Gastroesophageal sphincter (tissue), 4 donors: ENCODE data around the gene MBNL1. TPM values are rescaled to one million over a fixed set of nuclear protein-coding genes. Genes with fewer than 3 reads are reported as not detected.

Source experiments
- ATAC-seq: fragments of 150-250 bp; one replicate; pipeline ENCODE4 v1.9.1; 2016; ENCODE audit warnings: mild to moderate bottlenecking, moderate library complexity
- H3K27ac ChIP-seq, 4 donors: fragments of 200-600 bp; sonication (generic) in 3 of 4; 1 replicate in 3 of 4; 2 replicates in 1 of 4; pipeline ENCODE4 v1.5.1; 2016 to 2019
- H3K27me3 ChIP-seq: fragments of 200-600 bp; sonication (generic); one replicate; pipeline ENCODE4 v1.5.1; 2019
- H3K36me3 ChIP-seq, 2 donors: fragments of 200-600 bp; sonication (generic); one replicate each; pipeline ENCODE4 v1.5.1; 2019; ENCODE audit warnings: control low read depth in 1 of 2
- H3K4me1 ChIP-seq, 3 donors: fragments of 200-600 bp; sonication (generic); 1 replicate in 2 of 3; 2 replicates in 1 of 3; pipeline ENCODE4 v1.5.1; 2016 to 2019; ENCODE audit warnings: control low read depth in 2 of 3
- H3K4me3 ChIP-seq, 2 donors: fragments of 200-600 bp; sonication (generic); one replicate each; pipeline ENCODE4 v1.5.1; 2019; ENCODE audit warnings: mild to moderate bottlenecking in 1 of 2, moderate library complexity in 1 of 2
- H3K9me3 ChIP-seq, 3 donors: fragments of 200-600 bp; sonication (generic); one replicate each; pipeline ENCODE4 v1.5.1; 2017 to 2019; ENCODE audit warnings: control low read depth in 2 of 3
- EP300 ChIP-seq: sonication (generic); formaldehyde crosslinking; IDR thresholded peaks from one replicate; pipeline ENCODE4 v1.6.1; 2017; ENCODE audit warnings: antibody characterized with exemption, mild to moderate bottlenecking
- POLR2A ChIP-seq, 2 donors: fragments of 450-650 bp; IDR thresholded peaks; one replicate each; pipeline ENCODE4 v1.6.1; 2017; ENCODE audit warnings: antibody characterized with exemption in 2 of 2, mild to moderate bottlenecking in 2 of 2, moderate library complexity in 1 of 2
- POLR2AphosphoS5 ChIP-seq: sonication (generic); formaldehyde crosslinking; IDR thresholded peaks from one replicate; pipeline ENCODE4 v1.6.1; 2017; ENCODE audit warnings: antibody characterized with exemption
- WGBS, 2 donors: methylation state at CpG; one replicate each; pipeline ENCODE4 v1.1.5; 2018; ENCODE audit warnings: low coverage in 1 of 2; 5-methylcytosine and 5-hydroxymethylcytosine counted together
- total RNA-seq, 4 donors: library from RNA; depleted of rRNA; stranded (reverse); fragments of >200 nt; gene quantifications; one replicate each; pipeline ENCODE4 v1.1.0, GENCODE V29; 2016
- TF ChIP-seq, protein P1 (sequence below), 4 experiments: fragments of 200-600 bp in 2 of 4; fragments of 450-650 bp in 2 of 4; sonication (generic) in 1 of 4; IDR thresholded peaks; one replicate each; pipeline ENCODE4 v1.5.1; 2017 to 2019; ENCODE audit warnings: antibody characterized with exemption in 4 of 4, mild to moderate bottlenecking in 2 of 4, moderate library complexity in 2 of 4

Gene MBNL1
- total RNA-seq, 4 donors from 2014 or later, result 623 to 745 (median 684) TPM

DNA sequence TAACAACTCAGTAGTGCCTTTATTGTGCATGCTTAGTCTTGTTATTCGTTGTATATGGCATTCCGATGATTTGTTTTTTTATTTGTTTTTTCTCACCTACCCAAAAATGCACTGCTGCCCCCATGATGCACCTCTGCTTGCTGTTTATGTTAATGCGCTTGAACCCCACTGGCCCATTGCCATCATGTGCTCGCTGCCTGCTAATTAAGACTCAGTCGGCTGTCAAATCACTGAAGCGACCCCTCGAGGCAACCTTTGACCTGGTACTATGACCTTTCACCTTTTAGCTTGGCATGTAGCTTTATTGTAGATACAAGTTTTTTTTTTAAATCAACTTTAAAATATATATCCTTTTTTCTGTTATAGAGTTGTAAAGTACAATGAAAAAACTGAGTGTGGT, 177.8 kb downstream of the MBNL1 start:
- Histone ChIP-seq H3K27ac (peak overlapping the region in 3 of 4 donors; percentile 18 to 25 (median 19)), H3K4me1 (peaks cover 21 to 99% (median 26%) of the 10 kb centered on the region in 3 donors), H3K36me3 (peaks cover 0 to 53% of the 10 kb centered on the region in 2 donors), H3K27me3 (no peaks in the 10 kb centered on the region), H3K4me3 (no peak overlapping the region), H3K9me3 (no peaks in the 10 kb centered on the region)
- WGBS, 2 donors, result 55 to 62% methylated on average over 4 to 7 of the region's 7 CpGs
- TF ChIP-seq POLR2A (IDR thresholded peaks at IDR 0.05), result no peak
- no peak for TF ChIP-seq POLR2AphosphoS5
- TF ChIP-seq, protein P1, sequence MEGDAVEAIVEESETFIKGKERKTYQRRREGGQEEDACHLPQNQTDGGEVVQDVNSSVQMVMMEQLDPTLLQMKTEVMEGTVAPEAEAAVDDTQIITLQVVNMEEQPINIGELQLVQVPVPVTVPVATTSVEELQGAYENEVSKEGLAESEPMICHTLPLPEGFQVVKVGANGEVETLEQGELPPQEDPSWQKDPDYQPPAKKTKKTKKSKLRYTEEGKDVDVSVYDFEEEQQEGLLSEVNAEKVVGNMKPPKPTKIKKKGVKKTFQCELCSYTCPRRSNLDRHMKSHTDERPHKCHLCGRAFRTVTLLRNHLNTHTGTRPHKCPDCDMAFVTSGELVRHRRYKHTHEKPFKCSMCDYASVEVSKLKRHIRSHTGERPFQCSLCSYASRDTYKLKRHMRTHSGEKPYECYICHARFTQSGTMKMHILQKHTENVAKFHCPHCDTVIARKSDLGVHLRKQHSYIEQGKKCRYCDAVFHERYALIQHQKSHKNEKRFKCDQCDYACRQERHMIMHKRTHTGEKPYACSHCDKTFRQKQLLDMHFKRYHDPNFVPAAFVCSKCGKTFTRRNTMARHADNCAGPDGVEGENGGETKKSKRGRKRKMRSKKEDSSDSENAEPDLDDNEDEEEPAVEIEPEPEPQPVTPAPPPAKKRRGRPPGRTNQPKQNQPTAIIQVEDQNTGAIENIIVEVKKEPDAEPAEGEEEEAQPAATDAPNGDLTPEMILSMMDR (IDR thresholded peaks at IDR 0.05), result no peak
- no peak for TF ChIP-seq EP300
- no peak for ATAC-seq

DNA sequence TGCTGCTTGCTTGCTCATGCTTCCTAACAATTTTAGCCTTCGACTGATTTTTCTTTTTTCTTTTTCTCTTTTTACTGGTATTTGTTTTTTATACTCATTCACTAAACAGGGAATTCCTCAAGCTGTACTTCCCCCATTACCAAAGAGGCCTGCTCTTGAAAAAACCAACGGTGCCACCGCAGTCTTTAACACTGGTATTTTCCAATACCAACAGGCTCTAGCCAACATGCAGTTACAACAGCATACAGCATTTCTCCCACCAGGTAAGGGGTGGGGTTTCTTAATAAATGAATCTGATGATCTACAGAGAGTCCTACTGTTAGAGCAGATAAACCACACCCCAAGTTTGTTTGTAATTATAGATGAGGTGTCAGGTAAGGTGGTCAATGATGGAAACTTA, 178.8 kb downstream of the MBNL1 start:
- Histone ChIP-seq H3K4me1 (peaks cover 21 to 95% (median 27%) of the 10 kb centered on the region in 3 donors), H3K27me3 (no peaks in the 10 kb centered on the region), H3K36me3 (peaks cover 0 to 63% of the 10 kb centered on the region in 2 donors), H3K27ac (peak overlapping the region in 1 of 4 donors; percentile 19), H3K4me3 (no peak overlapping the region), H3K9me3 (no peaks in the 10 kb centered on the region)
- TF ChIP-seq POLR2AphosphoS5 (no peak), EP300 (no peak), POLR2A (IDR thresholded peaks at IDR 0.05) (no peak)
- TF ChIP-seq, protein P1 (IDR thresholded peaks at IDR 0.05), result no peak
- ATAC-seq, result no peak
- WGBS, 2 donors, result 82 to 92% methylated on average over 2 to 3 of the region's 3 CpGs

DNA sequence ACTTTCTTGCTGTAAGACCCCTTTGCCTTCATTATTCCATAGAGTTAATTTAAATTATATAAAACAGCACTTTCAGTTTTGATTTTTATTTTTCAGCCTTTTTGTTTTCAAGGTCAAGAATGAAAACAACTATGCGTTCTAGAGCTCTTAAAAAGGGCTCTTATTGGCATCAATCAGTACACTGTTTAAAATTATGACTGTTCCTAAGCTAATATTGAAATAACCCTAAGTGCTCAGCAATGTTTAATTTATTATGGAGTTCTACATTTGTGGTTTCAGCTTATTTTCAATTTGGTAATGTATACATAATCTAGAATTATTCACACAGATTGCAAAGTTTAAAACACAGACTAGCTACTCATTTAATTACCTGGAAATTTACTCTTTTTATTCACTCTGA, 179.4 kb downstream of the MBNL1 start:
- H3K4me1 ChIP-seq, result peaks cover 15 to 94% (median 21%) of the 10 kb centered on the region in 3 donors
- H3K27me3 ChIP-seq, result no peaks in the 10 kb centered on the region
- no peak overlapping the region for H3K4me3 ChIP-seq
- no peak for ATAC-seq
- TF ChIP-seq EP300, result no peak
- TF ChIP-seq, protein P1 (IDR thresholded peaks at IDR 0.05), result no peak
- TF ChIP-seq POLR2A (IDR thresholded peaks at IDR 0.05), result no peak
- no peak for TF ChIP-seq POLR2AphosphoS5
- H3K27ac ChIP-seq, result no peak overlapping the region
- peaks cover 0 to 69% of the 10 kb centered on the region in 2 donors for H3K36me3 ChIP-seq
- H3K9me3 ChIP-seq, result no peaks in the 10 kb centered on the region
- 63 to 83% methylated on average over 1 of the region's 1 CpG for WGBS, 2 donors

DNA sequence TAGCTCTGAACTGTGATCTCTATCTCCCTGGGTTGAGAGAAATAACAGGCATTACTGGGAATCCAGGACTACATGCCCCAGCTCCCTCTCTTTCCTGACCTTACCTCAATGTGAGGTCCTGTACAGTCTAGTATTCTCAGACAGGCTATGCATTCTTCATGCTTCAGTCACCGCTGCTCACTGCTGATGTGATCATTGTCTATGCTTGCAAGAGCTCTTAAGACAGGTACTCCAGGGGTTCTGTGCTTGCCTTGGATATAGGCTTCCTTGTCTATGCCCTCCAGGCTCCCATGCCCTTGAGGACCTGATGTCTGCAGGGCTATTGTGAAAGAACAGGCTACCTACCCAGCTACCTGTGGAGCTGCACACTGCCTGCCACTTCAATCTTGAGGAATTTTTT, 183.6 kb downstream of the MBNL1 start:
- Histone ChIP-seq H3K4me1 (peaks cover 0 to 91% (median 11%) of the 10 kb centered on the region in 3 donors), H3K27ac (no peak overlapping the region), H3K27me3 (no peaks in the 10 kb centered on the region), H3K36me3 (peaks cover 2 to 70% of the 10 kb centered on the region in 2 donors), H3K4me3 (no peak overlapping the region), H3K9me3 (no peaks in the 10 kb centered on the region)
- WGBS, 2 donors, result 100% methylated on average over 1 of the region's 1 CpG
- TF ChIP-seq POLR2A (IDR thresholded peaks at IDR 0.05) (no peak), EP300 (no peak), POLR2AphosphoS5 (no peak)
- TF ChIP-seq, protein P1 (IDR thresholded peaks at IDR 0.05), result no peak
- ATAC-seq, result no peak

DNA sequence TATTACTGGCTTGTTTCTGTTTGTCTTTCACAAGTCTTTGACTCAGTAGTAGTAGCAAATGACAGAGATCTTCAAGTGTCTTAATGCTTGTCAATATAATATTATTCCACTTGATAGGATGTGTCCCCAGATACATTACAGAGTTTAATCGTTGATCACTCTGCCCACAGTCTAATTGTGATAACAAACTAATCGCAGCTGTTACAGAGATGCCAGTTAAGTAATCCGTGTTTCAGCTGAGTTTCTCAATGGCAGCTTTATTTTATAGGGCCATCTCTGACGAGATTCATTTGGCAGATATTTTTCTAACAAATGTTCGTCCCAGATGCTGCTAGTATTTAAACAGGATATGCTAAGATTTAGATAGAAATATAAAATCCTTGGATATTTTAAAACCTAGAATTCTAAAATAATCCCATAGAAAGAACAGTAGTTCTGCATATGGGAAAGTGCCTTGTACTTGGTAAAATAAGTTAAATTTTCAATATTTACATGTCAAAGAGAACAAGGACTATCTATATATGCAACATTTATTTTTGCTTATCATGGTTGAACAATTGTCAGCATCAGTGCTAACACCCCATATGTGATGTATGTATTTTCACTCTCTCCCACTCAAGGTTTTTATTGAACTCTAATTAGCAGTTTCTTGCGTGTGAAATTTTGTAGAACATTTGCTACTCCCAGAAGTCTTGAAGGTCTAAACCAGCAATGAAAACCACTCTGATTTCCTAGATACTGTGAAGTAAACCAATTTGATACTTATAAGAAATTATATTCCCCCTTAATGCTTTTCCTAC, 185.5 kb downstream of the MBNL1 start:
- no peak for TF ChIP-seq POLR2A (IDR thresholded peaks at IDR 0.05)
- no peak for TF ChIP-seq POLR2AphosphoS5
- TF ChIP-seq, protein P1 (IDR thresholded peaks at IDR 0.05), result no peak
- no peak for TF ChIP-seq EP300
- Histone ChIP-seq H3K4me3 (no peak overlapping the region), H3K36me3 (peaks cover 2 to 67% of the 10 kb centered on the region in 2 donors), H3K27me3 (no peaks in the 10 kb centered on the region), H3K4me1 (peaks cover 0 to 87% (median 4%) of the 10 kb centered on the region in 3 donors), H3K27ac (no peak overlapping the region), H3K9me3 (no peaks in the 10 kb centered on the region)
- ATAC-seq, result no peak
- WGBS, 2 donors, result 41 to 46% methylated on average over 6 of the region's 6 CpGs
